HG03565 (cell line): ENCODE results near the gene DHRS13.
"Not testable (repeated sequence)": the region's sequence is repeated elsewhere in the genome, so short reads cannot be mapped to it uniquely, and the experiment has no call there.

Experiments used
- ATAC-seq: cut with Tn5 transposase; IDR thresholded peaks from one replicate; pipeline ENCODE4 v1.9.1; 2021; ENCODE audit warnings: mild to moderate bottlenecking, moderate library complexity; ENCODE audit not compliant: unreplicated experiment

DHRS13 gene

DNA sequence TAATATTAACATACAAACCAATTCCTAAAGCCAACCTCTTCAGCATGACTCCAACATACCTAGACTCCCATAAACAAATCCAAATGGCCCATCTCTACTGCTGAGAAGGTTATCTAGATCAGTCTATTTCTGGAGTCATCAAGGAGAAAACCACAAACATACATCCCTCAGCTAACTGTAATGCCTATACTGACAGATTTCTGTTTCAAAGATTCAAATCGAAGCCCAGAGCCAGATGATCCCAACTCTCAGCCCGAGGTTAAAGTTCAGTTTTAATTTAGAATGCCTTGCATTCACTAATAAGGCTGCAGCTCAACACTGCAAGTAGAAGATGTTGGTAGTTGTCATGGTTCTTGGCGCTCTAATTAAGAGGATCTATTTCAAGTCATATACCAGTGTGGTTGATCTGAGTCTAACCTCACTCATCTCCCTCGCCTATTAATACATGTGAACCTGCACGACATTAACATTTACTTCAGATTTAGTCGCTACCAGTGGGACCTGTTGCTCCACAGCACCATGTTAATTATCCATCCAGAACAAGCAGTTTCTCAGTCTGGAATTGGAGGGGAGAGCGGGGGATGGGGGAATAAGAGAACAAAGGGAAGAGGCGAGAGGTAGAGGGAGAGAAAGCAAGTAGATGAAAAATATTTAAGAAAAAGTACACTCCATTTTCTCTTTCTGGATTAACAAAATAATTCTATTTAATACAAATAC lies 33.0 kb upstream of the DHRS13 start:
- no peak for ATAC-seq

DNA sequence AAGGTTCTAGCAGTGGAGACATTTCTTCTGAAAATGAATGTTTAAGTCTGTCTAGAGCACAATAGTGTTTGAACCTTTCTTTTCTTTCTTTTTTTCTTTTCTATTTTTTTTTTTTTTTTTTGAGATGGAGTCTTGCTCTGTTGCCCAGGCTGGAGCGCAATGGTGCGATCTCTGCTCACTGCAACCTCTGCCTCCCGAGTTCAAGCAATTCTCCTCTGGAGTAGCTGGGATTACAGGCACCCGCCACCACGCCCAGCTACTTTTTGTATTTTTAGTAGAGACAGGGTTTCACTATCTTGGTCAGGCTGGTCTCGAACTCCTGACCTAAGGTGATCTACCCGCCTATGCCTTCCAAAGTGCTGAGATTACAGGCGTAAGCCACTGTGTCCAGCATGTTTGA lies 31.6 kb upstream of the DHRS13 start:
- not testable (repeated sequence) for ATAC-seq

DNA sequence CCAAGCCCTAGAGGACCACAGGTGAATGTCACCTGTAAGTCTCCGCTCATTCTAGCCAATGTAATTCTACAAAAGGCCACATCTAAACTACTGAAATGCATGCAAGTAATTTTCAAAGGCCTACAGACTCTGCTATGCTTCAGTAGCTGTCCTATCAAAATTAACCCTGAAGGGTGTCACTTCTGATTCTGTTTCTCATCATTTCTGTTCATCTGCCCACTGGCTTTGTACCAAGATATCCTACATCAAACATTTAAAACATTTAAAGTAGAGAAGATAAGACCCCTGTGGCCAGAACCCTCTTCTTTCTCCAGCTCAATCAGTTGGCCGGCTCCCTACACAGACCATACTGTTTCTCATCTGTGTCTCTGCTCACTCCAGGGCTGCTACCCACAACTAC lies 26.9 kb upstream of the DHRS13 start:
- no peak for ATAC-seq

DNA sequence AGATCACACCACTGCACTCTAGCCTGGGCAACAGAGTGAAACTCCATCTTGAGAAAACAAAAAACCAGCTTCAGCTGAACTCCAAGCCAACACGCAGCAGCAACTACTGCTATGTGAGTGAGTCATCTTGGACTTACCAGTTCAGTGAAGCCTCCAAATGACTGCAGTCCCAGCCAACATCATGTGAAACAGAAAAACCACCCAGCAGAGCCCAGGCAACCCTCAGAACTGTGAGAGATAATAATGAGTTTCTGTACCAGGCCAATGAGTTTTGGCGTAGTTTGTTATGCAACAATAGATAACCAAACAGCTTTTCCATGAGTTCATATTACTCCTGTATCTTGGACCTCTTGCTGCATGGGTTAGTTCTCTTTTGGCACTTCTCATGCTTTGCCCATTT lies 25.2 kb upstream of the DHRS13 start:
- ATAC-seq, result no peak

DNA sequence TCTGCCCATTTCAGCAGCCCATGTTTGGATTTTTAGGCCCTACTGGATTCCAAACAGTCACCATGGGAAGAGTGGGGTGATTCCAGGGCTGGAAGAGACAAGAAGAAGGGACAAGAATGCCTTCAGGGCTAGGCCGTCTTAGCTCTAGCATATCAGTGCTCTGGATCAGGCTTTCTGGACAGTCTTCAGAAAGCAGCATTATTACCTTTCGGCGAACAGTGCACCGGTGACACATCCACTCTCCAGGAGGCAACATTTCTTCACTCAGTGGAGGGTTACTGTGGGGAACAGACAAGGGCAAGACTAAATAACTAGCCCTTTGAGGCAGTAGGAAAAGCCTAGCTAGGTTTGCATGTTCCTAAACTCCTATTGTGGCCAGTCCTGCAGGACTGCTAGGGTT lies 23.9 kb upstream of the DHRS13 start:
- no peak for ATAC-seq

DNA sequence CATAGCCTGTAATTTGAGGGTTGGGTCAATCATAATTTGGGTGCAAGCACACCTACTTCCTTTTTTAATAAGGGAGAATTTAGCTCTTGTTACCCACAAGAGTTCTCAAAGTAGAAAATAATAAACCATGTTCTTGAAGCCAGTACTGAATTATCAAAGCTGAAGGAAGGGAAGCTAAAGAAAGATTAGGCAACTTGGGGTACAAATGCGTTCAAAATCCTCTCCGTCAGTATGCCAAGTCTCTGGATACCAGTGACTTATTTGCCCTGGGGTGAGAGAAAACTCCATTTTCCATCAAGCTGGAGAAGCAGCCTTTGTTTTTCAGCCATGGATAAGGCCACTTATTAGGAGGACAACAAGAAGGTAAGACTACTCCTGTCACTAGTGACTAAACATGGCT lies 23.5 kb upstream of the DHRS13 start:
- ATAC-seq, result no peak

DNA sequence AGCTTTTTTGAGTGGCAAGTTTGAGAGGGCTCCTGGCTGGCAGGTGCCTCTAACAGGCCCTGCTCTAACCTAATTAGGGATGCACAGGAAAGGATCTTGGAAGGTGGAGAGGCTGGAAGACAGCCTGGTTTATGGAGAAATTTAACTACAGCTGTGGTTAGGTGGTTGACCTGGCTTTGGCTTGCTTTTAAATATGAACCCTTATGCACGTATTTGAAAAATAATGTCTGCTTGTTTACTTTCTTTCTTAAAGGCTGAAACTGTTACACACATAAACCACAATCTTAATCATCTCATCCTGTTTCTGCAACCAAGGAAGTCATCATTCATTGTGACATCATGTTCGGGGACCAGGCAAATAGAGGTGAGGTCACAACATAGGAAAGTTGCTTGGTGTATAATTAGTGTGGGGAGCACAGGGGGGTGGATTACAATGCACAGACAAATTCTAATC lies 23.1 kb upstream of the DHRS13 start:
- no peak for ATAC-seq

DNA sequence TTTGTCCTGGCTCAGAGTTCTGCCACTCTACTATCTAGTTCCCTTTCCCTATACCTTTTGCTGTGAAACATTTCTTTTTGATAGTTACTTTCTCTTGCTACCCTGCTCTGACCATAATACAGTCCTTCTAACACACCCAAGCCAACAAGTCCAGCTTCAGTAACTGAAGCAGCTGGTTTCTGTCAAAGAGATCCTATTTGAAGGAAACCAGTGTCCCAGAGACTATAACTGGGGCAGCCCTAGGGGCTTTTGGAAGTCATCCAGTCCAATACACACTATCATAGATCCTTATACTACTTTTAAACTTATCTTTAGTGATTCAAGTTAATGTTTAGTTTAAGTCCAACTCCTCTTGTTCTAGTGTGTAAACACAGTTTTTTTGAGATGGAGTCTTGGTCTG lies 17.3 kb upstream of the DHRS13 start:
- no peak for ATAC-seq

DNA sequence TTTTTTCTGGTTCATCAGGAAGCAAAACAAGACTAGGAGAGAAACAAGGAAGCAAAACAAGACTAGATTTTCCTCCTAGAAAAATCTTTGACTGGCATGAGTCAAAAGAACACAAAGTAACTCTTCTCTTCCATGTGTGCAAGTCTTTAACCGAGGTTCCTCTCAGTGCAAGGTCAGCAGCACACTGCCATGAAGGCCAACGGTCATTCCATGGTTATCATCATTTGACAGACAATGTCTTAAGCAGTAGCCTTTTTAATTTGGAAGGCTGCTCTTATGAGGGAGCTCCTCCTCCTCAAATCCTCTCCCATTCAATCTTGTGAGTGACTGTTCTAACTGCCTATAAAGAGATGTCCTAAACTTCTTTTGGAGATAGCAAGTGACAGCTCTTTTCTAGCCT lies 15.4 kb upstream of the DHRS13 start:
- ATAC-seq, result no peak

DNA sequence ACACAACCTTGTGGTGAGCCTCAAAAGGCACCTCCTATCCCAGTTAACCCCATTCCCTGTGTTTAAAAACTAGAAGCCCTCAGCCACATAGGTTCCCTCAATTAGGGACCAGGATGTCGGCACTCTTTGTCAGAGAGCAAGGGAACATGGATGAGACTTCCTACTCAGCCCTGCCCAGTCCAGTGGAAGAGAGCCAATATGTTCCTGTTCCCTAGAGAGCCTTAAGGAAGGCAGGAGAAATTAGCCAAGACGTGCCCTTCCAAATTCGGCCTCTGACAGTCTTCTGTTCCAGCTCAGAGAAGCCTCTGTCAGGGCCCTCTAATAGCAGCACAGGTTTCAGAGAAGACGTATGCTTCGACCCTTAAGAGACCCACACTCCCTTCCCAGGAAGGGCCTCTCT lies 14.6 kb upstream of the DHRS13 start:
- no peak for ATAC-seq

DNA sequence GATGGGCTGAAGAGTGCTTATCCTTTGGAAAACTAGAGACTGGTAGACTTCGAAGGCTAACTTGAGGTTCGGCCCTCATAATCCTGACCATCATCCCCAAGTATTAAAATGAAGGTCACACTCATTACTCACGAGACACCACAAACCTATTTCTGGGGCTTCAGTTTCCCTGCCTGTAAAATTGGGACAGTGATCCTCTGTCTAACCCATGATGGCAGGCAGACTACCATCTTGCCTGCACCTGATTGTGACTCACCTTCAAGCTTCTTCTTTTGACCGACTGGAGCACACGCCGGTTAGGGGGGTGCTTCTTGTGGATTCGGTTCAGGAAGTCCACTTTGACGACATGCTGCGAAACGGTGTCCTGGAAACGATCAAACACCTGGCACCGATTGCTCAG lies 14.2 kb upstream of the DHRS13 start:
- no peak for ATAC-seq

DNA sequence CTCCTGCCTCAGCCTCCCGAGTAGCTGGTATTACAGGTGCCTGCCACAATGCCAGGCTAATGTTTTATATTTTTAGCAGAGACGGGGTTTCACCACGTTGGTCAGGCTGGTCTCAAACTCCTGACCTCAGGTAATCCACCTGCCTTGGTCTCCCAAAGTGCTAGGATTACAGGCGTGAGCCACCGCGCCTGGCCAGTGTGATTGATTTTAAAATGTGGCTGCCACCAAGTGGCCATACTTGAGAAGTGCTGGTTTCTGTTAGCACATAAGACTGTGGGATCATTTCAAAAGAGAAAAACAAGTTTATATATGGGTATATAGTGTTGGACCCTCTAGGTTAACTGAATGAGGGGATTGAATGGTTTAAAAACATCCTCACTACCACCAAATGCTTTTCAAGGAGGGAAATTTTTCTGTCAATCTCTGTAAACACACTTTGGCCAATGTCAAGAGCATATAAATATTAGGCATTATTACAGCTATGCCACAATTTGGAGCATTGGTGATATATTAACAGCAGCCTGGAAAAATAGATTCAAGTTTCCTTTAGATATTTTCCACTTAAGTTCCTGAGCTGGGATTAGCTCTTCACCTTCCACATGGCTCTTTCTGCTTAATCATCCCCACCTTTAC lies 13.5 kb upstream of the DHRS13 start:
- no peak for ATAC-seq

DNA sequence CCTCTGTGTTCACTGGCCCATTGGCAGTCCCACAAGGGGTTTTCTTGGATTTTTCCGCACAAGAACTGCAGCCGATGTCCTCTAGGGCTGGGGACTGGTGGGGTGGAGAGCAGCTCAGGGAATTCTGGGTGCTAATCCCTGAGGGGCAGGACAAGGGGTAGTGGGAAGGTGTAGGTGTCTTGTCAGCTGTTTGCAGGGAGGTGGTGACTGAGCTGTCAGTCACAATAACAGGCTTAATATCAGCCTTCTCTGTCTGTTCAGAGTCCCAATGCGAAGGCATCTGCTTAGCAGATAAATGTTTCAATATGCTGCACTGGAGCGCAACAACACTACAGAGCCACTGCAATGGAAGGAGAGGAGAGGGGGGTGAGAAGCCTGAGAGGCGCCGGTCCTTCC lies 10.1 kb upstream of the DHRS13 start:
- ATAC-seq, result no peak

DNA sequence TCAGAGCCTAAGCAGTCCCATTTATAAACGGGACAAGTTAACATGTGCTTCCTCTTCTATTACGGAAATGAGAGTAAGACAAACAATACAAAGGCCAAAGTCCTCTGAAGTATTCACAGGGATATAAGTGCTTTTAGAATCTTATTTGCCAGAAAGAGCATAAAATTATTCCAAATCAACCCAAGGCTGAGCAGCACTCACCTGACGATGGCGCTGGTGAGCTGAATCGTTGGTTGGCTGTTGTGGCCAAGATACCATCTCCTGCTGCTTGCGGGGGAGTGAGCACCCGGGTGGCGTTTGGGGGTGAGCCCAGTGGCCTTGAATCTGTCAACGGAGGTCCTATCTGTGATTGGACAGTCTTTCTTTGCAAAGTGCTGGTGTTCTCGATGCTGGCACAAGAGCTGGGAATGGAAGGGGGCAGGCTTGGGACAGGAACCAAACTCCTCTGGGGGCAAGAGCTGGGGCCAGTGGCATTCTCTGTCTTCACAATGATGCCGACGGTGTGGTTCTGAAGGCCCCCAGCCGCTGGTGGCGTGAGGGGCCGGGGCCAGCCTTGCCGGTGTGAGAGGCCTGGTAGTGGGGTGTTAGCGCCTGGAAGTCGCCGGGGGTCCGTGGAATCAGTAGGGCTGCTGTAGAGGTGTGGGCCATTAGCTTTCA lies 9.5 kb upstream of the DHRS13 start:
- no peak for ATAC-seq

DNA sequence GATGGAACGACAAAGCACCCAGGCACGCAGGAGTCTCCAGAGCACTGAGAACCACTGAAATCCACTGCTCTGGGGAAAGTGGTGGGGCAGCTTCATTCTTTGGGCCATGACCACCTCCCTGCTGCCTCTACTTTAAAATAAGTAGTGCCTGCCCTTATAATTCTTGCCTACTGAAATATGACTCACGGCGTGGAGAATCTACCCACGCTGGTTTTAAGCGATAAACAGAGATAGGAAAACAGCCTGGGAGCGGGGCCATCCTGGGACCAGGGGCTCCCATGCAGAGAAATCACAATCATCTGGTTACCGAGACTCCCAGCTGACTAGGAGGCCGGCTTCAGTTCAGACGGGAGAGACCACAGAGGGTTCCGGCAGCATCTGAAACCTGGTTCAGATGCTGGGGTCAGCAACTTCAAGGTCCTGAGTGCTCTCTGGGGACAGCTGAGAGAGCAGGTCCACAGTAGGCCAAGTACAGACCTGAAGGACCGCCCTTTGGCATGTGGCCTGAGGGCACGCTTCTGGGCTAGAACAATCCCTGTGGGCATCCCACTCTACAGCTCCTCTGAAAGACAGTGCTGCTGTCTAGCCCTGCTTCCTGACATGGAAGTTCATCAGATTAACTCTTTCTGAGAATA lies 8.6 kb upstream of the DHRS13 start:
- no peak for ATAC-seq

DNA sequence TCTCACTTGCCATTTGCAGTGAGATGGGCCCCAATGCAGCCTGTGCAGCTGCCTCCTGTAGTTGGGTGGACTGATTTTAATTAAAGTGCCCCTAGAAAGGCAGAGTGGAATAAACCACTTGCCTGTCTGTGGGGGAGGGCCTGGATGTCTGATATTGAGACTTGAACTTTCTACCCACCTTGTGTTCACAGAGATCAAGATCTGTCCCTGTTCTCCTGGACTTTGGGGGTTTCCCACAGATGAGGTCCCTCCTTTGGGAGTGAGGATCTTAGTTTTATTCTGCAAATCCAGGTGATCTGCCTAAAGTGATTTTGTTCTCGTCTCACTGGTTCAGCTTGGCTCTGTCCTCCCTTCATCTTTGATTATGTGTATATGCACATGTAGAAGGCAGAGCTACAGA lies 7.7 kb upstream of the DHRS13 start:
- no peak for ATAC-seq

DNA sequence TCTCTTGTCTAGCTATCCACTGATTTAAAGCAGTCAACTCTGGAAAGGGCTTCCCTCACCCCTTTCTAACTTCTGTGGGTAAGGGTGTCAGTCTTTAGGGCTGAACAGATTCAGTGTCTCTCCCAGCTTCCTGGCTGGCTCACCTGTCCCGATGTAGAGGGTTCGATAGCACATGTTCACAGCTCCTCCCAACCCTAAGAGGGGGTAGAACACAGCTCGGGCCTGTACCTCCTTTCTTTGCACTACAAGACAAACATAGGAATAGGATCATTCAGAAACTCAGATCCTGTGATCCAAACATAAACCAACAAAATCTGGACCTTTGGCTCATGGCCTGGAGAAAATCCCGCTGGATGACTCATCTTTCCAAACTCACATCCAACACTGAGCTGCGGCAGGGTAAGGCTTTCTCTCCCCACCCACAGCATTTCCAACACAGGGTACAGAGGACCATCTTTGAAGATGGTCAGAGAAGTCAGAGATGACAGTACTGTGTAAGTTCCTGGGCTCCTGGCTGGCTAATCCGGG lies 5.8 kb upstream of the DHRS13 start:
- no peak for ATAC-seq

DNA sequence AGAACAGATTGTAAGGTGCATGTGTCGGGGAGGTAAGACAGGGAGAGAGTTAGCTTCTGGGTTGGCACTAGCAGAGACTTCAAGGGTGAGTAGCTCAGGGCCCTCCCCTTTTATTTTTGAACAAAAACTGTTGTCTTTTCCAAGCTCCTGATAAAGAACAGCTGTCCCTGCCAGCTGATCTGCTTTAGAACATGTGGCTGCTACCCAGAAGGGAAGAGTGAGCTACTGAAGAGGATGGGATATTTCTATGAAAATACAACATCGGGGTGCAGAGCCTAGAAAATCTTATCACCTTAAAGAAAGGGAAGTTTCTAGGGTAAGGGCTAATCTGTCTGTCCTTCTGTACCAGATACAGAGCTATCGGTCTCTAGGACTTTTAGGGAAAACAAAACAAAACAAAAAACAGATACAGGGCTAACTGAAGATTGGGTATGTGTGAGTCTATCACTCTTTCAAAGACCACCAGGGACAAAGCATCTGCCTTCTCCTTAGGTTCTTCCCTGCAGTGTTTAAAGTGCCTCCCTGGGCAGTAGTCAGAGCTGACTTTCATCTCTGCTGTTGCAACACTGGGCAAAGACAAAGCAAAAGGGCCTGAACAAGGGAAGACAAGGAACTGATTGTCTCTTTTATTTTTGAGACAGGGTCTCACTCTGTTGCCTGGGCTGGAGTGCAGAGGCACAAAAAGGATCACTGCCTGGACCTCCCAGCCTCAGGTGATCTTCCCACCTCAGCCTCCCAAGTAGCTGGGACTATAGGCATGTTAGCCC lies 5.0 kb upstream of the DHRS13 start:
- no peak for ATAC-seq

DNA sequence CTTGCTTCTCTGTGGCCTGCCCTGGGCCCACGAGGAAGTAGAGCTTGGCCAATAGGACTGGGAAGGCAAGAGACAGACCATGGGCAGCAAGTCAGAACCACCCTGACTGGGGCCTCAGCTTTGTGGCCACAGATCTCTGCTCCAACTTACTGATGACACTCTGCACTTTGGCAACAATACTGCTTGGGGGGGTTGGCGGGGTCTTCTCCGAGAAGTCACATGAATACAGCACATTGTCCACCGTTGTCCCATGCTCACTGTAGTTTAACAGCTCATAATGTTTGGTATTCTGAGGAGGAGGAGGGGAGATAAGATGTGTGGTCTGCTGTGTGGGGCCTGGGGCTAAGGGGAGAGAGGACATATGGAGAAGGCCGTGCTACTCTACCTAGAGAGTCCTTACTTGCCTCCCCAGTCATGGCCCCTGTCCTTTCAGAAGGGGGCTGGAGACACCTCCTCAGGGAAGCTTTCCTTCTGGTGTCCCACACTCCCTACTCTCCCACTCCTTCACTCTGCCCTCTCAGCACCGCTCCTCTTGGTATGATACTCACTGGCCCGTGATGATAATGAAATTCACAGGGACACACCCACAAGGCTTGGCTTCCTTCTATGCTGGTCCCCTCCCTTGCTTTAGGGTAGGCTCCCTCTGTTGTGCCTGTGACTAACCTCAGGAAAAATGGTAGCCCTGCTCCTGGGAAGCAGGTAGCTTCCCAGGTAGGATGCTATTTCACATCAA lies 4.0 kb upstream of the DHRS13 start:
- ATAC-seq, result no peak

DNA sequence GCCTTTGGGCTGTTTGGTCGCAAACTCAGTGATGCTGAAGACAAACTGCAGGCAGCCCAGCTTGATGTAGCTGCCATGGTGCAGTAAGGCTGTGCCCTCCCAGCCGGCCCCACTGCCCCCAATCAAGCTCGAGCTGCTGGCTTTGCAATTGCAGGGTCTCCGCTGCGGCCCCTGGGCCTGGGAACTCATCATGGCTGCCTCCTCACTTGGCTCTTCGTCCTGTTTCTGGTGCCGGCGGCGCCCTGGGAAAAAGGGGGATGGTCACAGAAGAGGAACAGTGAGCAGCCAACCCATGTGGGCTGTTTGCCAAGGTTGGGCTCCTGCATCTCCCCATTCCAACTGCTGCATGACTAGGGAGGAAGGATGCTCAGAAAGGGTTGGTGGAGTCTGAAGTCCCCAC lies 3.4 kb upstream of the DHRS13 start:
- ATAC-seq, result no peak
